C4-2B (cell line): Measurements from ENCODE around the gene SORBS2.

ENCODE experiments used
- H3K27ac ChIP-seq: fragments of 450-650 bp; 2 replicates; pipeline ENCODE4 v1.5.1; 2017
- ZFX ChIP-seq: fragments of 450-650 bp; IDR thresholded peaks from 2 replicates; pipeline ENCODE4 v1.6.1; 2017
- TF ChIP-seq, protein P1 (sequence below): fragments of 450-650 bp; conservative IDR thresholded peaks from 2 replicates; pipeline ENCODE4 v1.5.1; 2017; ENCODE audit warnings: mild to moderate bottlenecking

Gene SORBS2

DNA sequence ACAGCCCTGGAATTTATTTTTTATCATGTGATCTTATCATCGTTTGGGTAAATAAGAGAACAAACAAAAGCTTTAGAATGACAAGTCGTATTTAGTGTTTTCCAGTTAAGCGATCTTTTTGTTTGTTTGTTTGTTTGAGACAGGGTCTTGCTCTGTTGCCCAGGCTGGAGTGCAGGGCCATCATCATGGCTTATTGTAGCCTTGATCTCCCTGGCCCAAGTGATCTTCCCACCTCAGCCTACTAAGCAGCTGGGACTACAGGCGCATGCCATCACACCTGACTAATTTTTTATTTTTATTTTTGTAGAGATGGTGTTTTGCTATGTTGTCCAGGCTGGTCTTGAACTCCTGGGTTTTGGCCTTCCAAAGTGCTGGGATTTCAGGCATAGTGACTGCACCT lies 219.6 kb downstream of the SORBS2 start:
- 0 out of 2 replicates have a peak overlapping the region, but pooled peaks have one; percentile 3 for H3K27ac ChIP-seq
- TF ChIP-seq, protein P1, sequence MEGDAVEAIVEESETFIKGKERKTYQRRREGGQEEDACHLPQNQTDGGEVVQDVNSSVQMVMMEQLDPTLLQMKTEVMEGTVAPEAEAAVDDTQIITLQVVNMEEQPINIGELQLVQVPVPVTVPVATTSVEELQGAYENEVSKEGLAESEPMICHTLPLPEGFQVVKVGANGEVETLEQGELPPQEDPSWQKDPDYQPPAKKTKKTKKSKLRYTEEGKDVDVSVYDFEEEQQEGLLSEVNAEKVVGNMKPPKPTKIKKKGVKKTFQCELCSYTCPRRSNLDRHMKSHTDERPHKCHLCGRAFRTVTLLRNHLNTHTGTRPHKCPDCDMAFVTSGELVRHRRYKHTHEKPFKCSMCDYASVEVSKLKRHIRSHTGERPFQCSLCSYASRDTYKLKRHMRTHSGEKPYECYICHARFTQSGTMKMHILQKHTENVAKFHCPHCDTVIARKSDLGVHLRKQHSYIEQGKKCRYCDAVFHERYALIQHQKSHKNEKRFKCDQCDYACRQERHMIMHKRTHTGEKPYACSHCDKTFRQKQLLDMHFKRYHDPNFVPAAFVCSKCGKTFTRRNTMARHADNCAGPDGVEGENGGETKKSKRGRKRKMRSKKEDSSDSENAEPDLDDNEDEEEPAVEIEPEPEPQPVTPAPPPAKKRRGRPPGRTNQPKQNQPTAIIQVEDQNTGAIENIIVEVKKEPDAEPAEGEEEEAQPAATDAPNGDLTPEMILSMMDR: no peak
- TF ChIP-seq ZFX: no peak

DNA sequence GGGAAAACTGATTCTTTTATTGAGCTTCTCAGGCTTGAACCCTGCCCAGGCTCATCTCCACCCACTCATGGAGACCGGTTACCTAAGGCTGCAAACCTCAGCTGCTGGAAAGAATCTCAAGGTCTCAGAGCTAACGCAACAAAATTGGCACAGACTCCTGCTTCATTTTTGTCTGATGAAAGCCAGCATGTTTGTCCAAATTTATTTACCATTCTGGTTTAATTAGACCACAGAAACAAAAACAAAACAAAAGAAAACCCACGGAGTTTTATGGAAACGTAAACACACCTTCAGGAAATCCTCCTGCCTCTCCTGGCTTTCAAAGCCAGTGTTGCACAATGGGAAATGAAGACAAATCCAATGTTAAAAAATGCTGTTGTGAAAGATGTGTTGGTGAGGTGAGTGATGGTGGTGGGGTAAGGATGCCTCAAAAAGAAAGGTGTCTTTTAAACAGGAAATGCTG lies 220.3 kb downstream of the SORBS2 start:
- peak overlapping the region; percentile 19; the same call in 1 of the 2 replicates for H3K27ac ChIP-seq

DNA sequence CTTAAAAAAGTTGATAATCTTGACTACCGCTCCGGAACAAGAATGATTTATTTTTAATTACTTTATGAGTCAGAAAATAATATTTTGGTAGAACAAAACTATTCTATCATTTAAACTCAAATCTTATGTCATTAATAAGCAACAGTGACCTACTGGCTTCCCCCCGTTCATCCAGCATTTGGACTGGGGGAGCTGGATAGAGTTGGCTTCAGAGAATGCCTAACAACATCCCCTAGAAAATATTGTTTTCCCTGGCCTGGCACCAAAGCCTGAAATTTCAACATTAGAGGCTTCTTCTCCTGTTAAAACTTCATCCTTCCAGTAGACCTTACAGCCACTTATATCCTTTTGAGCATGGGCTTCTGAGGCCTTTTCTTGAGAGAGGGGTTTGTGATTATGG lies 221.0 kb downstream of the SORBS2 start:
- peak overlapping the region; percentile 19; the same call in 1 of the 2 replicates for H3K27ac ChIP-seq
- TF ChIP-seq, protein P1: no peak
- TF ChIP-seq ZFX: no peak

More for the DNA sequence above, 220.3 kb downstream of the SORBS2 start:
- TF ChIP-seq ZFX: no peak
- TF ChIP-seq, protein P1: no peak

DNA sequence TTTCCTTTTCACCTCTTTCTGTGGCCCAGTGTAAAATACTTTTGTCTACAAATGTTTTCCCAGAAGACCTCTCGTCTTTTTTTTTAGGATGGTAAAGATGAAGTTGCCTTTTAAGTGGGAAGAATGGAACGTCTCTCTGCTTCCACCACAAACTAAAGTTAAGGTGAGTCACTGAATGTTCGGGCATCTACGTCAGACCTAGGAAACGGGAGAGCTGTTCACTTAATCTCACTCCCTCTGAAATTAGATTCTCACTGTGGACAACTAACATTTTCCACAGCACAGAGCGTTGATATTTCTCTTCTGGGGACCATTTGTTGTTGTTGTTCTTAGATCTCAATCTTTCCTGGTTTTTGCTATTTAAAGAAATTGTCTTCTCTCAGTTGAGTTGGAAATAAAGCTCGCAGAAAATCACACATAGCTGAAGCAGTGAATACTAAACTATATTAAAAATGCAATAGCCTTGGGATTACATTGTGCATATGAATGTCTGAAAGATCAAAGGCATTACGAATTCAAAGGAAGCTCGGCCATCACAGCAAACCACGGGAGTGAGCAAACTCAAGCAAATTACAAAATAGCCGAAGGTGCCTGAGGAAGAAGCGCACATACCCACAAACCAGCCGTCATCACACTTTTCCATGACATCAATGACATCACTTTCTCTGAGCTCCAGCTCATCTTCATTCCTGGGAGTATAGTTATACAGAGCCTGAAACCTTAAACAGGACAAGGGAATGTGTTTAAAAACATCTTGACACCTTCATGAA lies 222.7 kb downstream of the SORBS2 start:
- no peak overlapping the region for H3K27ac ChIP-seq
- TF ChIP-seq ZFX: no peak

DNA sequence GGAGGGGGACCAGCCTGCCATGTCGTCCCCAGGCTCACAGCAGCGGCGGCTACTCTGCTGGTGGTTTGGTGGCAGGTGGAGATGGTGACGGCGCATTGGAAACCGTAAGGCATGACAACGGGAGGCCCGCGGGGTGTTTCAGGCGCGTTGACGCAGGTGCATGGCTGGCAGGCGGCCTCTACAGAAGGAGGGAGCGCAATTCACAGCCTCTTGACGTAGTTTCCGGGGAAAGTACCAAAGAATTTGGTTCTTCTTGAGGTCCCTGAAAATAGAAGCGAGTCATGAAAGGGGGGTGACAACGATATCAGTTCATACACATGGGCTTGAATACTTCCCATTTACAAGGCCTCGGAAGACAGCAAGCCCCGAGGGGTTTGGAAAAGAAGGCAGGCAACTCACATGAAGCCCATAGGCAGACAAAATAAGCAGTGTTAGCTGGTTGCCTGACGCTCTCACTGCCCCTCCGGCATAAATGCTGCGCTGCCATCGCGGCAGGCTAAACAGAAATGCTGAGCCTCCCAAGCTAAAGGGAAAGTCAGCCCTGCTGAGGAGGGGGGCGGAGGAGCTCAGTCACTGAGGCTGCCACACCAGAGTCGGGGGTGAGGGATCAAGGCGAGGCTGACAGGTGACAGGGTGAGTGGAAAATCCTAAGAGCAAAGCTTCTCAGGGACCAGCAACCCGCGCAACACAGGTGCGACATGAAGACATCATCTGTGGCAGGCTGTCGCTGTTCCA lies 224.4 kb downstream of the SORBS2 start:
- TF ChIP-seq, protein P1: no peak
- TF ChIP-seq ZFX: no peak
- no peak overlapping the region for H3K27ac ChIP-seq

DNA sequence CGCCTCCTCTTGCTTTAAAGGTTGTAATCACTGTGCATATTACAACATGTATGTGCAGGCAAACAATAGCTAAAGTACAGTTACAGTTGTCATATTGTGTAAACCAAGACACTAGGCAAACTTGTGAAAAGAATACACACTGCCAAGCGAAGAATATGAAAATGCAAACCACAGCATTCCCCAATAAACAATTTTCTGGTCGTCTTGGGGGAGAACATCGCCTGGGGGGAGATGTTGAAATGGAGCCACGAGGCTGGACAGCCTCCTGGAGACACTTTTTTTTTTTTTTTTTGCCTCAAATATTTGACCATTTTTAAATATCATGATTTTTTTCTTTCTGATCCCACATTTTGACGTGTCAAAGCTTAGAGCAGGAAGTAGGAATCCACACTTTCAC lies 225.0 kb downstream of the SORBS2 start:
- H3K27ac ChIP-seq: no peak overlapping the region
- no peak for TF ChIP-seq ZFX
- TF ChIP-seq, protein P1: no peak

DNA sequence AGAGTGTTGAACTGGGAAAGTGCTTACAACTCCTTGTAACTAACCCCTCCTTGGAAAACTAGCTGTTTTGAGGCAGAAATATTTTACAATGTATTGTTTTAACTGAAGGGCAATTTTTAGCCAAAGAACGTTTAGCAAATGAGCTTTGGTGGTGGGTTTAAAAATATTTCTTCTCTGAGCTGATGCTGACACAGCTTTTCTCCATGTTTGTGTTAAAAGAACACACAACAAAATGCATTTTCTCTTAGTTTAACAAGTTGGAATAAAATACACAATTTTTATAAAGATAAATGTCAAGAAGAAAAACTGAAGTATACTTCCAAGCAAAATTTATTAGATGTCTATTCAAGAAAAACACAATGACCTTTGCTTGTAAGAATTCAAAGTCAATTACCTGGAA lies 226.8 kb downstream of the SORBS2 start:
- H3K27ac ChIP-seq: no peak overlapping the region
- TF ChIP-seq ZFX: no peak
- TF ChIP-seq, protein P1: no peak
